Breast epithelium (tissue), 3 donors: ENCODE data around the gene IGF2.

ENCODE experiments used
- CTCF ChIP-seq, 3 donors: fragments of 450-650 bp; IDR thresholded peaks; one replicate each; pipeline ENCODE4 v1.5.1; 2016 to 2017; ENCODE audit warnings: antibody characterized with exemption in 3 of 3, mild to moderate bottlenecking in 3 of 3, moderate library complexity in 3 of 3
- POLR2AphosphoS5 ChIP-seq, 3 donors: sonication (generic); formaldehyde crosslinking; IDR thresholded peaks; one replicate each; pipeline ENCODE4 v1.6.1; 2017; ENCODE audit warnings: antibody characterized with exemption in 3 of 3

GRCh38 chr11:2158966-2159365, 19.8 kb upstream of the IGF2 start:
- TF ChIP-seq CTCF (IDR thresholded peaks at IDR 0.05) (no peak), POLR2AphosphoS5 (IDR thresholded peaks at IDR 0.05) (no peak)
